ENCODE results near the gene SIPA1L3.

SIPA1L3 gene

GRCh38 chr19:38152461-38153379 is 245.7 kb downstream of the SIPA1L3 start:
- DNase-seq (ENCODE audit: low read depth): no peak

GRCh38 chr19:38155453-38155852 is 248.4 kb downstream of the SIPA1L3 start:
- no peak for DNase-seq (ENCODE audit: low read depth)

- no peak for DNase-seq (ENCODE audit: low read depth)
Observed at GRCh38 chr19:38158730-38159129, 251.7 kb downstream of the SIPA1L3 start.

- no peak for DNase-seq (ENCODE audit: low read depth)
Observed at GRCh38 chr19:38162094-38162493, 255.1 kb downstream of the SIPA1L3 start.

- no peak for DNase-seq (ENCODE audit: low read depth)
Observed at GRCh38 chr19:38162632-38163031, 255.6 kb downstream of the SIPA1L3 start.

- no peak for DNase-seq (ENCODE audit: low read depth)
Observed at GRCh38 chr19:38163419-38164290, 256.6 kb downstream of the SIPA1L3 start.

GRCh38 chr19:38164526-38164925 is 257.5 kb downstream of the SIPA1L3 start:
- no peak for DNase-seq (ENCODE audit: low read depth)

GRCh38 chr19:38165335-38165734 is 258.3 kb downstream of the SIPA1L3 start:
- no peak for DNase-seq (ENCODE audit: low read depth)

- no peak for DNase-seq (ENCODE audit: low read depth)
Observed at GRCh38 chr19:38168637-38169036, 261.6 kb downstream of the SIPA1L3 start.

GRCh38 chr19:38170334-38170733 is 263.3 kb downstream of the SIPA1L3 start:
- DNase-seq (ENCODE audit: low read depth): no peak

- DNase-seq (ENCODE audit: low read depth): no peak
Observed at GRCh38 chr19:38172001-38172400, 265.0 kb downstream of the SIPA1L3 start.

GRCh38 chr19:38173291-38174041 is 266.5 kb downstream of the SIPA1L3 start:
- no peak for DNase-seq (ENCODE audit: low read depth)

- DNase-seq (ENCODE audit: low read depth): no peak
Observed at GRCh38 chr19:38175422-38175821, 268.4 kb downstream of the SIPA1L3 start.

- DNase-seq (ENCODE audit: low read depth): no peak
Observed at GRCh38 chr19:38180071-38180470, 273.1 kb downstream of the SIPA1L3 start.

GRCh38 chr19:38182536-38183210 is 275.7 kb downstream of the SIPA1L3 start:
- DNase-seq (ENCODE audit: low read depth): no peak

GRCh38 chr19:38183251-38183897 is 276.4 kb downstream of the SIPA1L3 start:
- no peak for DNase-seq (ENCODE audit: low read depth)

- no peak for DNase-seq (ENCODE audit: low read depth)
Observed at GRCh38 chr19:38184815-38185214, 277.8 kb downstream of the SIPA1L3 start.

GRCh38 chr19:38185562-38185961 is 278.6 kb downstream of the SIPA1L3 start:
- DNase-seq (ENCODE audit: low read depth): no peak

GRCh38 chr19:38190061-38190460 is 283.1 kb downstream of the SIPA1L3 start:
- DNase-seq (ENCODE audit: low read depth): no peak

- no peak for DNase-seq (ENCODE audit: low read depth)
Observed at GRCh38 chr19:38190793-38191192, 283.8 kb downstream of the SIPA1L3 start.

GRCh38 chr19:38191747-38192146 is 284.7 kb downstream of the SIPA1L3 start:
- DNase-seq (ENCODE audit: low read depth): no peak
